ENCODE measurements around the gene MFSD6.

The MFSD6 gene

GRCh38 chr2:190365499-190366204 lies 42.5 kb upstream of the MFSD6 start:
- H3K36me3 Mint-ChIP-seq (ENCODE audit: low read depth) = no peaks in the 10 kb centered on the region
- TF ChIP-seq, protein P1, sequence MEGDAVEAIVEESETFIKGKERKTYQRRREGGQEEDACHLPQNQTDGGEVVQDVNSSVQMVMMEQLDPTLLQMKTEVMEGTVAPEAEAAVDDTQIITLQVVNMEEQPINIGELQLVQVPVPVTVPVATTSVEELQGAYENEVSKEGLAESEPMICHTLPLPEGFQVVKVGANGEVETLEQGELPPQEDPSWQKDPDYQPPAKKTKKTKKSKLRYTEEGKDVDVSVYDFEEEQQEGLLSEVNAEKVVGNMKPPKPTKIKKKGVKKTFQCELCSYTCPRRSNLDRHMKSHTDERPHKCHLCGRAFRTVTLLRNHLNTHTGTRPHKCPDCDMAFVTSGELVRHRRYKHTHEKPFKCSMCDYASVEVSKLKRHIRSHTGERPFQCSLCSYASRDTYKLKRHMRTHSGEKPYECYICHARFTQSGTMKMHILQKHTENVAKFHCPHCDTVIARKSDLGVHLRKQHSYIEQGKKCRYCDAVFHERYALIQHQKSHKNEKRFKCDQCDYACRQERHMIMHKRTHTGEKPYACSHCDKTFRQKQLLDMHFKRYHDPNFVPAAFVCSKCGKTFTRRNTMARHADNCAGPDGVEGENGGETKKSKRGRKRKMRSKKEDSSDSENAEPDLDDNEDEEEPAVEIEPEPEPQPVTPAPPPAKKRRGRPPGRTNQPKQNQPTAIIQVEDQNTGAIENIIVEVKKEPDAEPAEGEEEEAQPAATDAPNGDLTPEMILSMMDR (IDR thresholded peaks at IDR 0.05) = no peak
- H3K4me3 Mint-ChIP-seq = no peak overlapping the region
- DNase-seq = no peak
- H3K4me1 Mint-ChIP-seq = no peaks in the 10 kb centered on the region
- no peaks in the 10 kb centered on the region for H3K9me3 Mint-ChIP-seq
- H3K27me3 Mint-ChIP-seq (ENCODE audit: low read depth, poor library complexity) = peaks cover 6% of the 10 kb centered on the region
- no peak overlapping the region for H3K27ac Mint-ChIP-seq

- H3K27ac Mint-ChIP-seq = no peak overlapping the region
- no peaks in the 10 kb centered on the region for H3K4me1 Mint-ChIP-seq
- no peak overlapping the region for H3K4me3 Mint-ChIP-seq
Measured at GRCh38 chr2:190366248-190366753, 41.9 kb upstream of the MFSD6 start.

DNA sequence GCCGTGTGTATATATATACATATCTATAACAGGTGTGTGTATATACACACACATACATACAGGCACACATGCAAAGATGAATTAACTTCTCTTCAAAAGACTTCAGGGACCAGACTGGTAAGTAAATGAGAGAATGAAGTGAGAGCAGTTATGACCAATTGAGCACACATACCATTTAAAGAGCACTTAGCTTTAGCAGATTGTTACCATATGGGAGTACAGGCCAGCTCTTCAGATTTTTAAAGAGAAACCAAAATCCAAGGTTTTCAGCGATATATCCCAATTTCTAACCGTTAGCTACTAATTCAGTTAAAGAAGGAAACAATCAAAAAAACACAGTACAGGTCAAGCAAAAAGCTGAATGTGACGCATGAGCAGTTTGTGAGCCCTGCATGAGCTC lies 41.1 kb upstream of the MFSD6 start:
- DNase-seq = no peak
- Mint-ChIP-seq H3K9me3 (no peaks in the 10 kb centered on the region), H3K36me3 (ENCODE audit: low read depth) (no peaks in the 10 kb centered on the region), H3K4me3 (no peak overlapping the region), H3K27me3 (ENCODE audit: low read depth, poor library complexity) (peaks cover 3% of the 10 kb centered on the region), H3K27ac (no peak overlapping the region), H3K4me1 (peaks cover 3% of the 10 kb centered on the region)
- TF ChIP-seq, protein P1 (IDR thresholded peaks at IDR 0.05) = no peak

More at GRCh38 chr2:190366248-190366753, 41.9 kb upstream of the MFSD6 start:
- H3K27me3 Mint-ChIP-seq (ENCODE audit: low read depth, poor library complexity) = peaks cover 6% of the 10 kb centered on the region
- no peaks in the 10 kb centered on the region for H3K36me3 Mint-ChIP-seq (ENCODE audit: low read depth)
- TF ChIP-seq, protein P1 (IDR thresholded peaks at IDR 0.05) = no peak
- DNase-seq = no peak
- H3K9me3 Mint-ChIP-seq = no peaks in the 10 kb centered on the region

DNA sequence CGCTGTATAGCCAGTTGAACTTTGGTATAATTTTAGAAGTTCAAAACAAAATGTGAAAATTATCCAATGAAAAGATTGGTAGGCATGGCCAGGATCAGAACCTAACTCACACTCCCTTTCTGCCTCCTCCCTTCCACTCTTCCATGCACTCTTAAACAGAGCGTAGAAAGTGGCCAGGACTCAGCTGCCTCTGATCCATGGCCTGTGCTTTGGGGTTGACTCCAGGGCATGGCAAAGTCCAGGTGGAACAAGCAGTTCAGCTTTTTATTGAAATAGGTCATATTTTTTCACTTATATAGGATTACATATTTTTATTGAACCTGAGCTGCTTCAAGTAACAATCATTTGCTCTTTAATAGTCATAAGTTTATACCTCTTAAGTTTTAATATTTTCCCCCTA lies 38.5 kb upstream of the MFSD6 start:
- TF ChIP-seq, protein P1 (IDR thresholded peaks at IDR 0.05) = no peak
- peaks cover 6% of the 10 kb centered on the region for H3K4me1 Mint-ChIP-seq

DNA sequence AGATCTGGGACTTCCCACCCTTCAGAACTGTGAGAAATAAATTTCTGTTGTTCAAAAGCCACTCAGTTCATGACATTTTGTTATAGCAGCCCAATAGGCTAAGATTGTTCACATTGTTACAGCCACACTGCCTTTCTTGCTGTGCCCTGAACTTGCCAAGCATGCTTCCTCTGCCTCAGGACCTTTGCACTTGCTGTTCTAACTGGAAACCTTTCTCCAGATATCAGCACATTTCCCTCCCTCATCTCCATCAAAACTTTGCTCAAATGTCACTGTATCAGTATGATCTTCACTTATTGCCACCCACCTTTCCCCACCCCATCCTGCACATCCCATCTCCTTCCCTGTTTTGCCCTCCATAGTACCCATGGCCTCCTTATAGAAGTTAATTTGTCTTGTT lies 32.1 kb upstream of the MFSD6 start:
- Mint-ChIP-seq H3K4me1 (peaks cover 6% of the 10 kb centered on the region), H3K27ac (no peak overlapping the region), H3K4me3 (no peak overlapping the region), H3K27me3 (ENCODE audit: low read depth, poor library complexity) (peaks cover 12% of the 10 kb centered on the region), H3K9me3 (no peaks in the 10 kb centered on the region), H3K36me3 (ENCODE audit: low read depth) (no peaks in the 10 kb centered on the region)
- no peak for DNase-seq
- TF ChIP-seq, protein P1 (IDR thresholded peaks at IDR 0.05) = no peak

More for the DNA sequence above, 38.5 kb upstream of the MFSD6 start:
- H3K27ac Mint-ChIP-seq = no peak overlapping the region
- H3K36me3 Mint-ChIP-seq (ENCODE audit: low read depth) = no peaks in the 10 kb centered on the region
- H3K27me3 Mint-ChIP-seq (ENCODE audit: low read depth, poor library complexity) = peaks cover 4% of the 10 kb centered on the region
- H3K9me3 Mint-ChIP-seq = no peaks in the 10 kb centered on the region
- H3K4me3 Mint-ChIP-seq = no peak overlapping the region
- no peak for DNase-seq

Data from nephron progenitor cell (in vitro differentiated cells).